AG04450 (cell line): ENCODE measurements around the gene NEURL1. TPM values are rescaled to one million over a fixed set of nuclear protein-coding genes. Genes with fewer than 3 reads are reported as not detected.

Experiments used
- CTCF ChIA-PET: fragments of 300-600, 350-600 bp; formaldehyde crosslinking; extraction: SDS; loops from one replicate; lab custom pipeline; 2022; ENCODE audit warnings: antibody characterized with exemption, inconsistent platforms; lab: Charles Lee
- POLR2A ChIA-PET: fragments of 350-600 bp; formaldehyde crosslinking; extraction: SDS; loops from one replicate; lab custom pipeline; 2021; ENCODE audit warnings: antibody characterized with exemption, inconsistent platforms; lab: Yijun Ruan, JAX
- DNase-seq: peaks from one replicate; pipeline ENCODE4 v3.0.0-alpha.2; 2011; ENCODE audit warnings: low read depth, low spot score
- H3K27ac ChIP-seq: one replicate; pipeline ENCODE4 v1.5.1; 2012; ENCODE audit warnings: low read depth, low read length, control low read depth
- H3K27me3 ChIP-seq: one replicate; pipeline ENCODE4 v1.6.0; 2012; ENCODE audit warnings: low read length; ENCODE audit not compliant: control insufficient read depth, insufficient read depth
- H3K4me3 ChIP-seq: 2 replicates; pipeline ENCODE4 v1.5.1; 2011; ENCODE audit warnings: mild to moderate bottlenecking, low read depth, low read length, control low read depth
- H3K9me3 ChIP-seq: 2 replicates; pipeline ENCODE4 v1.5.1; 2012; ENCODE audit warnings: low read length; ENCODE audit not compliant: control insufficient read depth, insufficient read depth
- polyA plus RNA-seq: library from polyadenylated mRNA; depleted of rRNA; stranded (reverse); fragments of >200 nt; gene quantifications from 2 replicates; pipeline ENCODE4 v1.2.3, GENCODE V29; 2011
- TF ChIP-seq, protein P1 (sequence below): IDR thresholded peaks from 2 replicates; pipeline ENCODE4 v1.5.1; 2011; ENCODE audit warnings: low read depth, low read length, control low read depth, inconsistent platforms

Gene NEURL1
- polyA plus RNA-seq, 1 experiment = 0.67 TPM

DNA sequence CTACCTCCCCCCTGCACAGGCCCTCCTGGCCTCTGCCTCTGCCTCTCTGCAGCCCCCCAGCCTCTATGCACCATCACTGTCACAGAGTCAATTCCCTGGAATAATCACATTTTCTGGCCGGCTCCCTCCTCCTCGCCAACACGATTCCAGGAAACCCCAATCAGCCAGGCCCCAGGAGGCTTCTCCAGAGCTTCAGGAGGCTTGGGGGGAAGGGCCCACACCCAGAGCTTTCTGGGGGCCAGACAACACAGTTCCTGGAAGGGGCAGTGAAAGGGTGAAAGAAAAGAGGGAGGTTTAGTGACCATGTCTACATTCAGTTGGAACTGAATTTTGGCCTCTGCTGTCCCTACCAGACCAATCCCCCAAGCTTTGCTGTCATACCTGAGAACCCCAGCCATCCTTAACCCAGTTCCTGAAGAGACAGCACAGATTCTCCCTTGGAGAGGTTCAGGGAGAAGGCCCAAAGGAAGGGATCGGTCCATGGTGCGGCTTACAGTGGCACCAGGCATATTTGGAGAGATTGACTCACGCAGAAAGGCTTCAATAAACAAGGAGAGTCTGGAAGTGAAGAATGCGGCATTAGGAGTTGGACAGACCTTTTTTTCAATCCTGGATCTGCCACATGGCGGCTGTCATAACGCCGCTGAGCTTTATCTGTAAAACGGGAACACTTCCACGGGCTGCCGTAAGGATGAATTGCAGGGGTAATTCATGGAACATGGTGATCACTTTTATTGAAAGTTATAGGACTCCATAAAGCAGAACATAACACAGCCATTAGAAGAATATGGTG lies 89.0 kb downstream of the NEURL1 start:
- ChIA-PET CTCF (interaction anchor here (1.2 to 2.8 kb wide), 3 partner anchors 11 to 104 kb away, joined by 4 to 12 read pairs (median 7); no protein-coding TSS in a partner anchor), POLR2A (no interaction called here)

DNA sequence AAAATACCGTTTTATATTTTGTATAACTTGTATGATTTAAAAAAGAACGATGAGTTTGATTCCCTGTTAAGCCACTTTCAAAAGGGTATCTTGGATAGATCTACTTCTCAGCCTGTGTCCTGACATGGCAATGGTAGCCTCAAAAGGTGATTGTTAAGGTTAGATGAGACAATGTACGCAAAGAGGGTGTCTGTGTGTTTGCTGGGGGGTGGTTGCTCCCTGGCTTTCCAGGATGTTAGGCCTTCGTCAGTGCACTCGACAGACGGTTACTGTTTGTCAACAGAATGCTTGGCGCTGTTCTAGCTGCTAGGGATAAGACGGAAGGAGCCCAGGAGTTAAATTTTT lies 90.3 kb downstream of the NEURL1 start:
- POLR2A ChIA-PET = no interaction called here
- TF ChIP-seq, protein P1, sequence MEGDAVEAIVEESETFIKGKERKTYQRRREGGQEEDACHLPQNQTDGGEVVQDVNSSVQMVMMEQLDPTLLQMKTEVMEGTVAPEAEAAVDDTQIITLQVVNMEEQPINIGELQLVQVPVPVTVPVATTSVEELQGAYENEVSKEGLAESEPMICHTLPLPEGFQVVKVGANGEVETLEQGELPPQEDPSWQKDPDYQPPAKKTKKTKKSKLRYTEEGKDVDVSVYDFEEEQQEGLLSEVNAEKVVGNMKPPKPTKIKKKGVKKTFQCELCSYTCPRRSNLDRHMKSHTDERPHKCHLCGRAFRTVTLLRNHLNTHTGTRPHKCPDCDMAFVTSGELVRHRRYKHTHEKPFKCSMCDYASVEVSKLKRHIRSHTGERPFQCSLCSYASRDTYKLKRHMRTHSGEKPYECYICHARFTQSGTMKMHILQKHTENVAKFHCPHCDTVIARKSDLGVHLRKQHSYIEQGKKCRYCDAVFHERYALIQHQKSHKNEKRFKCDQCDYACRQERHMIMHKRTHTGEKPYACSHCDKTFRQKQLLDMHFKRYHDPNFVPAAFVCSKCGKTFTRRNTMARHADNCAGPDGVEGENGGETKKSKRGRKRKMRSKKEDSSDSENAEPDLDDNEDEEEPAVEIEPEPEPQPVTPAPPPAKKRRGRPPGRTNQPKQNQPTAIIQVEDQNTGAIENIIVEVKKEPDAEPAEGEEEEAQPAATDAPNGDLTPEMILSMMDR = no peak
- DNase-seq = no peak
- H3K4me3 ChIP-seq = no peak overlapping the region
- H3K27ac ChIP-seq = no peak overlapping the region
- peaks cover 45% of the 10 kb centered on the region for H3K27me3 ChIP-seq
- CTCF ChIA-PET = interaction anchor here (0.7 to 2.5 kb wide), 2 partner anchors 10 to 102 kb away, joined by 3 to 12 read pairs; no protein-coding TSS in a partner anchor
- peaks cover 3% of the 10 kb centered on the region; the same call in 1 of the 2 replicates for H3K9me3 ChIP-seq

More for the DNA sequence above, 89.0 kb downstream of the NEURL1 start:
- peaks cover 3% of the 10 kb centered on the region; the same call in 1 of the 2 replicates for H3K9me3 ChIP-seq
- no peak overlapping the region for H3K4me3 ChIP-seq
- no peak overlapping the region for H3K27ac ChIP-seq
- TF ChIP-seq, protein P1 = no peak
- H3K27me3 ChIP-seq = peaks cover 54% of the 10 kb centered on the region
- no peak for DNase-seq

DNA sequence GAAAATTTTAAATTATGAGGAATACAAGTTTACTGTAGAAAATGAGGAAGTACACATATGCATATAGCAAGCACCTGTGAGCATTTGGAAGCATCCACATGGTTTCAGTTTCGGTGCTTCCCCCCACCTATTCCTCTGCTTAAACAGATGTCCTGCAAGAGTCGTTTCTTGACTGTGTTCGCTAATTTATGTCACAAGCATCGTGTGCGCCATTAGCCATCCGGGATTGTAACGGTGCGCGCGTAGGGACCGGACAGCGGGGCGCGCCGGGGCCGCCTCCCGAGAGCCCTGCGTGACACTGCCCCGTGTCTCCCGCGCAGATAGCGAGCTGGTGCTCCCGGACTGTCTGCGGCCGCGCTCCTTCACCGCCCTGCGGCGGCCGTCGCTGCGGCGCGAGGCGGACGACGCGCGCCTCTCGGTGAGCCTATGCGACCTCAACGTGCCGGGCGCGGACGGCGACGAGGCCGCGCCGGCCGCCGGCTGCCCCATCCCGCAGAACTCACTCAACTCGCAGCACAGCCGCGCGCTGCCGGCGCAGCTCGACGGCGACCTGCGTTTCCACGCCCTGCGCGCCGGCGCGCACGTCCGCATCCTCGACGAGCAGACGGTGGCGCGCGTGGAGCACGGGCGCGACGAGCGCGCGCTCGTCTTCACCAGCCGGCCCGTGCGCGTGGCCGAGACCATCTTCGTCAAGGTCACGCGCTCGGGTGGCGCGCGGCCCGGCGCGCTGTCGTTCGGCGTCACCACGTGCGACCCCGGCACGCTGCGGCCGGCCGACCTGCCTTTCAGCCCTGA lies 90.9 kb downstream of the NEURL1 start:
- Histone ChIP-seq H3K9me3 (peaks cover 3% of the 10 kb centered on the region; the same call in 1 of the 2 replicates), H3K27me3 (peaks cover 40% of the 10 kb centered on the region), H3K4me3 (peak overlapping the region; percentile 37; the same call in 1 of the 2 replicates), H3K27ac (no peak overlapping the region)
- POLR2A ChIA-PET = interaction anchor here (0.6 kb wide), 1 partner anchor 106 kb away, joined by 4 read pairs; no protein-coding TSS in a partner anchor
- TF ChIP-seq, protein P1 = no peak
- CTCF ChIA-PET = interaction anchor here (0.5 to 0.6 kb wide), 2 partner anchors 9 to 80 kb away, joined by 3 to 4 read pairs; no protein-coding TSS in a partner anchor
- DNase-seq = no peak

DNA sequence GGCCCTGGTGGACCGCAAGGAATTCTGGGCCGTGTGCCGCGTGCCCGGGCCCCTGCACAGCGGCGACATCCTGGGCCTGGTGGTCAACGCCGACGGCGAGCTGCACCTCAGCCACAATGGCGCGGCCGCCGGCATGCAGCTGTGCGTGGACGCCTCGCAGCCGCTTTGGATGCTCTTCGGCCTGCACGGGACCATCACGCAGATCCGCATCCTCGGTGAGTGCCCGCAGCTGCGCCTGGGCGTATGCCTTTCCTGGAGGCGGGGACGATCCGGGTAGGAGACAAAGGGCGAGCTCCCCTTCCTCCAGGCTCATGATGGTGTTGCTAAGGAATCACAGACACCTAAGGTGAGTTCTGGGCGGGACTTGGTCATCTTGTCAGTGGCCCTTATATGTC lies 91.5 kb downstream of the NEURL1 start:
- Histone ChIP-seq H3K27ac (no peak overlapping the region), H3K4me3 (no peak overlapping the region), H3K9me3 (peaks cover 3% of the 10 kb centered on the region; the same call in 1 of the 2 replicates), H3K27me3 (peaks cover 37% of the 10 kb centered on the region)
- DNase-seq = no peak
- TF ChIP-seq, protein P1 = no peak
- ChIA-PET POLR2A (no interaction called here), CTCF (interaction anchor here (0.5 kb wide), 1 partner anchor 80 kb away, joined by 3 read pairs; no protein-coding TSS in a partner anchor)
